PC-3 (cell line): ENCODE results near the gene GHRHR. TPM values are rescaled to one million over a fixed set of nuclear protein-coding genes. Genes with fewer than 3 reads are reported as not detected.

Source experiments
- ATAC-seq: fragments of 200-7000 bp; cut with Tn5 transposase; 2 replicates; pipeline ENCODE4 v1.9.1; 2020; ENCODE audit warnings: mild to moderate bottlenecking, moderate library complexity
- BruUV-seq: library from RNA; stranded (reverse); fragments of 400-500 nt; replicated peaks from 2 replicates; lab custom pipeline; 2021; lab: Mats Ljungman, UMichigan
- CTCF ChIA-PET: fragments of 300-600 bp; sonication (Branson Sonifier 250); formaldehyde crosslinking; loops from one replicate; lab custom pipeline; 2022; ENCODE audit warnings: antibody characterized with exemption; lab: Charles Lee
- POLR2A ChIA-PET: fragments of 300-600 bp; sonication (Branson Sonifier 250); formaldehyde crosslinking; loops from one replicate; lab custom pipeline; 2022; ENCODE audit warnings: antibody characterized with exemption; ENCODE audit not compliant: unreplicated experiment; lab: Charles Lee
- DNase-seq: peaks from one replicate; pipeline ENCODE4 v3.0.0-alpha.2; 2015
- H2AFZ ChIP-seq: fragments of 300-600 bp; sonication (generic); 2 replicates; pipeline ENCODE4 v1.6.0; 2016; ENCODE audit warnings: antibody characterized with exemption, low read length
- H3F3A ChIP-seq: fragments of 300-600 bp; sonication (generic); one replicate; pipeline ENCODE4 v1.6.0; 2017; ENCODE audit warnings: antibody characterized with exemption, low read length, control low read depth, mild to moderate bottlenecking; ENCODE audit not compliant: unreplicated experiment
- H3K27ac ChIP-seq: fragments of 300-600 bp; sonication (generic); 2 replicates; pipeline ENCODE4 v1.5.1; 2016; ENCODE audit warnings: mild to moderate bottlenecking, low read length
- H3K27me3 ChIP-seq: fragments of 300-600 bp; sonication (generic); 2 replicates; pipeline ENCODE4 v1.6.1; 2016; ENCODE audit warnings: low read length, mixed read lengths
- H3K36me3 ChIP-seq: fragments of 300-600 bp; sonication (generic); 2 replicates; pipeline ENCODE4 v1.6.1; 2016; ENCODE audit warnings: low read depth, mixed run types, low read length, mixed read lengths
- H3K4me1 ChIP-seq: fragments of 300-600 bp; sonication (generic); 2 replicates; pipeline ENCODE4 v1.5.1; 2016; ENCODE audit warnings: low read length; ENCODE audit not compliant: insufficient read depth
- H3K4me2 ChIP-seq: fragments of 300-600 bp; sonication (generic); 2 replicates; pipeline ENCODE4 v1.6.0; 2016; ENCODE audit warnings: low read length
- H3K4me3 ChIP-seq: fragments of 300-600 bp; sonication (generic); 2 replicates; pipeline ENCODE4 v1.5.1; 2016; ENCODE audit warnings: mild to moderate bottlenecking, low read length, mixed read lengths
- H3K79me2 ChIP-seq: fragments of 300-600 bp; sonication (generic); 2 replicates; pipeline ENCODE4 v1.6.1; 2017; ENCODE audit warnings: low read length, mixed read lengths
- H3K9ac ChIP-seq: fragments of 300-600 bp; sonication (generic); 2 replicates; pipeline ENCODE4 v1.6.0; 2016; ENCODE audit warnings: mild to moderate bottlenecking, low read length
- H3K9me2 ChIP-seq: fragments of 300-600 bp; sonication (generic); replicated peaks from 2 replicates; pipeline ENCODE4 v1.6.1; 2016; ENCODE audit warnings: mixed run types, low read length, mixed read lengths
- H3K9me3 ChIP-seq: fragments of 300-600 bp; sonication (generic); 2 replicates; pipeline ENCODE4 v1.6.1; 2016; ENCODE audit warnings: low read length, mixed read lengths
- H4K20me1 ChIP-seq: fragments of 300-600 bp; sonication (generic); 2 replicates; pipeline ENCODE4 v1.6.1; 2016; ENCODE audit warnings: low read length, mixed read lengths
- CTCF ChIP-seq: fragments of 300-600 bp; sonication (generic); conservative IDR thresholded peaks from 2 replicates; pipeline ENCODE4 v1.5.1; 2017; ENCODE audit warnings: antibody characterized with exemption, low read depth, mild to moderate bottlenecking, low read length
- EZH2 ChIP-seq: fragments of 300-600 bp; sonication (generic); IDR thresholded peaks from one replicate; pipeline ENCODE4 v1.6.1; 2017; ENCODE audit warnings: antibody characterized with exemption, mild to moderate bottlenecking, low read length; ENCODE audit not compliant: unreplicated experiment
- EZH2phosphoT487 ChIP-seq: fragments of 300-600 bp; sonication (generic); IDR thresholded peaks from 2 replicates; pipeline ENCODE4 v1.6.1; 2018; ENCODE audit warnings: mild to moderate bottlenecking, antibody characterized with exemption, low read length, borderline replicate concordance
- intact Hi-C: fragments of 100-400 bp; cut with micrococcal nuclease; formaldehyde crosslinking; loops from 2 replicates; pipeline ENCODE4 v1.9.0; 2023
- total RNA-seq: library from RNA; depleted of rRNA; stranded (reverse); fragments of >200 nt; gene quantifications from 2 replicates; pipeline ENCODE4 v1.2.3, GENCODE V29; 2014

GHRHR gene
- total RNA-seq, 1 experiment from 2014 or later, result not detected

GRCh38 chr7:30984359-30985107 lies 20.8 kb downstream of the GHRHR start:
- Histone ChIP-seq H4K20me1 (no peaks in the 10 kb centered on the region), H3K4me3 (no peak overlapping the region), H3K9ac (no peak overlapping the region), H3K4me1 (peaks cover 7% of the 10 kb centered on the region; the same call in 1 of the 2 replicates), H3K27ac (no peak overlapping the region), H3K9me2 (no peaks in the 10 kb centered on the region), H2AFZ (no peak overlapping the region), H3K27me3 (peaks cover 19% of the 10 kb centered on the region), H3F3A (no peaks in the 10 kb centered on the region), H3K4me2 (no peak overlapping the region), H3K36me3 (no peaks in the 10 kb centered on the region), H3K9me3 (no peaks in the 10 kb centered on the region), H3K79me2 (no peaks in the 10 kb centered on the region)
- TF ChIP-seq CTCF (no peak), EZH2phosphoT487 (no peak), EZH2 (no peak)
- DNase-seq (peak; percentile 69), ATAC-seq (peak; percentile 76)
- intact Hi-C loops, result no loop called here
- CTCF ChIA-PET, result interaction anchor here (0.6 to 4.4 kb wide), 4 partner anchors 72 to 183 kb away, joined by 3 to 112 read pairs (median 14); no protein-coding TSS in a partner anchor
- no TSS peak for BruUV-seq
- POLR2A ChIA-PET, result interaction anchor here (0.6 to 0.7 kb wide), 2 partner anchors 14 to 138 kb away, joined by 17 to 19 read pairs; no protein-coding TSS in a partner anchor

- H3K4me3 ChIP-seq, result no peak overlapping the region
- no peaks in the 10 kb centered on the region for H4K20me1 ChIP-seq
- no peaks in the 10 kb centered on the region for H3K9me2 ChIP-seq
- no peak overlapping the region for H3K27ac ChIP-seq
- CTCF ChIA-PET, result interaction anchor here (4.4 kb wide), 1 partner anchor 136 kb away, joined by 112 read pairs; no protein-coding TSS in a partner anchor
- intact Hi-C loops, result no loop called here
- peaks cover 12% of the 10 kb centered on the region for H3K27me3 ChIP-seq
- TF ChIP-seq EZH2, result no peak
- H3K9me3 ChIP-seq, result no peaks in the 10 kb centered on the region
- H3F3A ChIP-seq, result no peaks in the 10 kb centered on the region
- ATAC-seq (no peak), DNase-seq (no peak)
- POLR2A ChIA-PET, result no interaction called here
- peaks cover 7% of the 10 kb centered on the region; the same call in 1 of the 2 replicates for H3K4me1 ChIP-seq
- H3K9ac ChIP-seq, result no peak overlapping the region
- BruUV-seq, result no TSS peak
- no peaks in the 10 kb centered on the region for H3K36me3 ChIP-seq
- H3K79me2 ChIP-seq, result no peaks in the 10 kb centered on the region
- H2AFZ ChIP-seq, result no peak overlapping the region
- no peak overlapping the region for H3K4me2 ChIP-seq
These were observed 22.0 kb downstream of the GHRHR start for GRCh38 chr7:30985756-30986155.

GRCh38 chr7:30986331-30986730 lies 22.6 kb downstream of the GHRHR start:
- Histone ChIP-seq H3K27me3 (peaks cover 7% of the 10 kb centered on the region; the same call in 1 of the 2 replicates), H3K27ac (no peak overlapping the region), H3K9me2 (no peaks in the 10 kb centered on the region), H3K79me2 (no peaks in the 10 kb centered on the region), H3K4me2 (no peak overlapping the region), H3F3A (no peaks in the 10 kb centered on the region), H2AFZ (no peak overlapping the region), H3K36me3 (no peaks in the 10 kb centered on the region), H4K20me1 (no peaks in the 10 kb centered on the region), H3K4me1 (peaks cover 7% of the 10 kb centered on the region; the same call in 1 of the 2 replicates), H3K4me3 (no peak overlapping the region), H3K9ac (no peak overlapping the region), H3K9me3 (no peaks in the 10 kb centered on the region)
- BruUV-seq, result no TSS peak
- ChIA-PET POLR2A (no interaction called here), CTCF (interaction anchor here (4.4 kb wide), 1 partner anchor 135 kb away, joined by 112 read pairs; no protein-coding TSS in a partner anchor)
- no peak for DNase-seq
- TF ChIP-seq EZH2phosphoT487 (no peak), CTCF (no peak), EZH2 (no peak)
- intact Hi-C loops, result no loop called here
- ATAC-seq, result no peak
